Endothelial cell of umbilical vein (primary cell): ENCODE results near the gene SEL1L2. TPM values are rescaled to one million over a fixed set of nuclear protein-coding genes. Genes with fewer than 3 reads are reported as not detected.

ENCODE experiments used
- BruUV-seq: library from RNA; stranded (reverse); fragments of 400-500 nt; replicated peaks from 2 replicates; lab custom pipeline; 2021; lab: Mats Ljungman, UMichigan
- CTCF ChIA-PET: fragments of 300-600, 350-600 bp; sonication (Branson Sonifier 250); formaldehyde crosslinking; loops from one replicate; lab custom pipeline; 2021; ENCODE audit warnings: antibody characterized with exemption, inconsistent platforms; lab: Charles Lee
- POLR2A ChIA-PET: fragments of 300-600, 350-600 bp; sonication (Branson Sonifier 250); formaldehyde crosslinking; loops from one replicate; lab custom pipeline; 2021; ENCODE audit warnings: antibody characterized with exemption, inconsistent platforms; lab: Charles Lee
- DNase-seq: peaks from one replicate; pipeline ENCODE4 v3.0.0-alpha.2; 2011; ENCODE audit warnings: low read depth, low spot score
- FAIRE-seq: peaks from 2 replicates; lab custom pipeline; 2011; peaks lifted over from hg19 to GRCh38; lab: Jason Lieb, UNC
- H2AFZ ChIP-seq: 2 replicates; pipeline ENCODE4 v1.6.0; 2012; ENCODE audit warnings: low read depth, low read length, control low read depth, inconsistent platforms
- H3K27ac ChIP-seq: 2 replicates; pipeline ENCODE4 v1.5.1; 2011; ENCODE audit warnings: low read depth, mild to moderate bottlenecking, control low read depth, low read length, moderate library complexity; ENCODE audit not compliant: insufficient read depth
- H3K27me3 ChIP-seq, 2 experiments: 2 replicates each; pipeline versions ENCODE4 v1.6.0 to v1.6.1; 2011; ENCODE audit warnings: low read length in 2 of 2, mixed read lengths in 1 of 2; ENCODE audit not compliant: control insufficient read depth in 2 of 2, insufficient read depth in 2 of 2
- H3K36me3 ChIP-seq, 2 experiments: 2 replicates in 1 of 2; 3 replicates in 1 of 2; pipeline ENCODE4 v1.5.1; 2011; ENCODE audit warnings: low read length in 2 of 2, mild to moderate bottlenecking in 1 of 2, moderate library complexity in 1 of 2; ENCODE audit not compliant: control insufficient read depth in 2 of 2, insufficient read depth in 2 of 2; ENCODE audit errors: extremely low read depth in 1 of 2
- H3K4me1 ChIP-seq: 3 replicates; pipeline ENCODE4 v1.5.1; 2011; ENCODE audit warnings: mild to moderate bottlenecking, low read length; ENCODE audit not compliant: control insufficient read depth, insufficient read depth; ENCODE audit errors: extremely low read depth
- H3K4me2 ChIP-seq: 2 replicates; pipeline ENCODE4 v1.6.1; 2011; ENCODE audit warnings: low read length, control low read depth, mixed read lengths; ENCODE audit not compliant: insufficient read depth
- H3K4me3 ChIP-seq, 3 experiments: fragments of 200-600 bp in 1 of 3; sonication (generic), shearing (Covaris generic) in 1 of 3; replicated peaks in 1 of 3; 2 replicates each; pipeline ENCODE4 v1.5.1; 2011 to 2016; ENCODE audit warnings: control low read depth in 3 of 3, low read length in 3 of 3, mild to moderate bottlenecking in 2 of 3, inconsistent platforms in 1 of 3, low read depth in 1 of 3, moderate library complexity in 1 of 3; ENCODE audit not compliant: insufficient read depth in 1 of 3
- H3K79me2 ChIP-seq: 2 replicates; pipeline ENCODE4 v1.6.0; 2012; ENCODE audit warnings: low read length, inconsistent platforms; ENCODE audit not compliant: control insufficient read depth, insufficient read depth
- H3K9ac ChIP-seq: replicated peaks from 2 replicates; pipeline ENCODE3; 2011; ENCODE audit warnings: low read length, control low read depth; ENCODE audit not compliant: insufficient read depth; ENCODE audit errors: extremely low read depth
- H3K9me1 ChIP-seq: replicated peaks from 3 replicates; pipeline ENCODE4 v1.6.0; 2011; ENCODE audit warnings: mild to moderate bottlenecking, low read length; ENCODE audit not compliant: control insufficient read depth, insufficient read depth; ENCODE audit errors: extremely low read depth
- H3K9me3 ChIP-seq: replicated peaks from 2 replicates; pipeline ENCODE4 v1.5.1; 2012; ENCODE audit warnings: low read length, inconsistent platforms; ENCODE audit not compliant: control insufficient read depth, insufficient read depth
- H4K20me1 ChIP-seq: replicated peaks from 2 replicates; pipeline ENCODE3; 2011; ENCODE audit warnings: mild to moderate bottlenecking, low read length; ENCODE audit not compliant: control insufficient read depth, insufficient read depth; ENCODE audit errors: extremely low read depth
- CTCF ChIP-seq, 2 donors: IDR thresholded peaks; 1 replicate in 1 of 2; 2 replicates in 1 of 2; pipeline ENCODE4 v1.5.1; 2011; ENCODE audit warnings: low read length in 2 of 2, mild to moderate bottlenecking in 2 of 2, moderate library complexity in 2 of 2, control low read depth in 1 of 2, inconsistent platforms in 1 of 2, low read depth in 1 of 2; ENCODE audit not compliant: insufficient read depth in 1 of 2; ENCODE audit errors: extremely low read depth in 1 of 2
- EZH2 ChIP-seq: IDR thresholded peaks from 2 replicates; pipeline ENCODE4 v1.6.1; 2012; ENCODE audit warnings: borderline replicate concordance, low read depth, mild to moderate bottlenecking, moderate library complexity, low read length, inconsistent platforms; ENCODE audit not compliant: severe bottlenecking
- FOS ChIP-seq: IDR thresholded peaks from 2 replicates; pipeline ENCODE4 v1.6.1; 2011; ENCODE audit warnings: mild to moderate bottlenecking, low read length, moderate library complexity, borderline replicate concordance; ENCODE audit not compliant: insufficient read depth
- GATA2 ChIP-seq: IDR thresholded peaks from 2 replicates; pipeline ENCODE4 v1.7.0; 2011; ENCODE audit warnings: low read depth, mild to moderate bottlenecking, moderate library complexity, mixed read lengths, low read length; ENCODE audit not compliant: insufficient read length, insufficient read depth
- JUN ChIP-seq: IDR thresholded peaks from 2 replicates; pipeline ENCODE4 v1.6.1; 2011; ENCODE audit warnings: borderline replicate concordance, low read depth; ENCODE audit not compliant: insufficient read length, insufficient read depth
- MAX ChIP-seq: IDR thresholded peaks from 2 replicates; pipeline ENCODE4 v1.6.1; 2011; ENCODE audit not compliant: insufficient read depth, insufficient read length
- MYC ChIP-seq: IDR thresholded peaks from one replicate; pipeline ENCODE4 v1.6.1; 2011; ENCODE audit warnings: mild to moderate bottlenecking, low read depth, low read length
- POLR2A ChIP-seq: IDR thresholded peaks from 2 replicates; pipeline ENCODE4 v1.6.1; 2012; ENCODE audit warnings: low read depth, mild to moderate bottlenecking, control low read depth, low read length
- POLR2AphosphoS5 ChIP-seq: IDR thresholded peaks from 2 replicates; pipeline ENCODE4 v1.6.1; 2012; ENCODE audit warnings: low read depth, mild to moderate bottlenecking, control low read depth, low read length, moderate library complexity; ENCODE audit not compliant: insufficient read depth
- dilution Hi-C: fragments of 300-500 bp; cut with MboI; formaldehyde crosslinking; loops from one replicate; pipeline ENCODE4 v1.15.0; 2019; ENCODE audit warnings: low sequenced_read_pairs; ENCODE audit not compliant: extremely low pct_ligation_motif_present
- intact Hi-C: fragments of 100-400 bp; cut with micrococcal nuclease; formaldehyde crosslinking; loops from one replicate; pipeline ENCODE4 v1.10.0; 2022
- polyA plus RNA-seq, 4 experiments: library from polyadenylated mRNA; depleted of rRNA in 3 of 4; stranded (reverse) in 3 of 4; unstranded in 1 of 4; fragments of >200 nt; gene quantifications; 2 replicates each; pipeline versions ENCODE4 v1.2.1 to v1.2.3, GENCODE V29; 2011 to 2012; ENCODE audit warnings: missing spikeins in 1 of 4
- total RNA-seq: library from RNA; stranded (reverse); gene quantifications from 2 replicates; pipeline ENCODE4 v1.2.3, GENCODE V29; 2021

Gene SEL1L2
- total and polyA plus RNA-seq, 2 donors (not counting 3 experiments of a cell fraction or from before 2014, with no cell fraction given), result not detected

- no peaks in the 10 kb centered on the region for H3K4me1 ChIP-seq
- CTCF ChIA-PET, result no interaction called here
- BruUV-seq, result no TSS peak
These were observed 29.9 kb downstream of the SEL1L2 start for GRCh38 chr20:13960525-13960924.

More at GRCh38 chr20:13960525-13960924, 29.9 kb downstream of the SEL1L2 start:
- Histone ChIP-seq H3K9me1 (no peaks in the 10 kb centered on the region), H3K9me3 (no peaks in the 10 kb centered on the region), H2AFZ (no peak overlapping the region), H3K27ac (no peak overlapping the region), H3K36me3 (no peaks in the 10 kb centered on the region), H3K9ac (no peak overlapping the region), H3K4me2 (no peak overlapping the region), H3K79me2 (no peaks in the 10 kb centered on the region), H4K20me1 (no peaks in the 10 kb centered on the region), H3K27me3 (no peaks in the 10 kb centered on the region), H3K4me3 (no peak overlapping the region)
- DNase-seq (no peak), FAIRE-seq (no peak)
- TF ChIP-seq POLR2A (no peak), JUN (no peak), GATA2 (no peak), EZH2 (no peak), MAX (no peak), MYC (no peak), CTCF (IDR thresholded peaks at IDR 0.05; ENCODE audit: extremely low read depth in 1 of 2, insufficient read depth in 1 of 2, low read depth in 1 of 2, low read length in 2 of 2) (no peak), FOS (no peak), POLR2AphosphoS5 (no peak)
- intact Hi-C loops (no loop called here), dilution Hi-C loops (no loop called here)
- POLR2A ChIA-PET, result no interaction called here
